OCI-LY7 (cell line): ENCODE results near the gene PUM1.

Experiments
- CTCF ChIP-seq: fragments of 200-600 bp; sonication (generic); conservative IDR thresholded peaks from 2 replicates; pipeline ENCODE4 v1.5.1; 2014; ENCODE audit warnings: mild to moderate bottlenecking, antibody characterized with exemption, low read length, moderate library complexity, mixed read lengths
- EZH2phosphoT487 ChIP-seq: fragments of 200-600 bp; sonication (generic); IDR thresholded peaks from 2 replicates; pipeline ENCODE4 v1.6.1; 2018; ENCODE audit warnings: low read depth, borderline replicate concordance, mild to moderate bottlenecking, mixed run types, antibody characterized with exemption, low read length, moderate library complexity, mixed read lengths

GRCh38 chr1:30948278-30948677, 117.2 kb downstream of the PUM1 start:
- TF ChIP-seq CTCF (no peak), EZH2phosphoT487 (no peak)
